HEK293 (cell line): ENCODE results near the gene HTR1B.

Experiments used
- BCL11A ChIP-seq: fragments of 450-650 bp; formaldehyde crosslinking; IDR thresholded peaks from 2 replicates; pipeline ENCODE4 v1.5.1; 2016; ENCODE audit warnings: low read depth, missing biosample characterization, missing genetic modification characterization
- BCL11B ChIP-seq: fragments of 450-650 bp; formaldehyde crosslinking; IDR thresholded peaks from 2 replicates; pipeline ENCODE4 v1.5.1; 2016; ENCODE audit warnings: low read depth, missing biosample characterization, missing genetic modification characterization
- EGR2 ChIP-seq: fragments of 450-650 bp; formaldehyde crosslinking; IDR thresholded peaks from 2 replicates; pipeline ENCODE4 v1.5.1; 2016; ENCODE audit warnings: low read depth, missing biosample characterization, missing genetic modification characterization
- GLI4 ChIP-seq: fragments of 450-650 bp; formaldehyde crosslinking; IDR thresholded peaks from 2 replicates; pipeline ENCODE4 v1.5.1; 2016; ENCODE audit warnings: missing biosample characterization, missing genetic modification characterization
- KLF9 ChIP-seq: fragments of 450-650 bp; formaldehyde crosslinking; IDR thresholded peaks from 2 replicates; pipeline ENCODE4 v1.5.1; 2016; ENCODE audit warnings: missing biosample characterization, missing genetic modification characterization, low read depth
- OVOL3 ChIP-seq: fragments of 450-650 bp; formaldehyde crosslinking; IDR thresholded peaks from 2 replicates; pipeline ENCODE4 v1.5.1; 2016; ENCODE audit warnings: missing biosample characterization, missing genetic modification characterization
- PRDM10 ChIP-seq: fragments of 450-650 bp; formaldehyde crosslinking; IDR thresholded peaks from 2 replicates; pipeline ENCODE4 v1.5.1; 2016; ENCODE audit warnings: missing biosample characterization, missing genetic modification characterization
- RBAK ChIP-seq: fragments of 450-650 bp; formaldehyde crosslinking; IDR thresholded peaks from 2 replicates; pipeline ENCODE4 v1.5.1; 2016; ENCODE audit warnings: missing biosample characterization, missing genetic modification characterization
- REPIN1 ChIP-seq: fragments of 450-650 bp; formaldehyde crosslinking; IDR thresholded peaks from 2 replicates; pipeline ENCODE4 v1.5.1; 2017; ENCODE audit warnings: missing biosample characterization, missing genetic modification characterization, low read depth
- TRIM28 ChIP-seq: IDR thresholded peaks from 2 replicates; pipeline ENCODE4 v1.6.1; 2011; ENCODE audit warnings: low read length, control low read depth, borderline replicate concordance
- ZBTB20 ChIP-seq: fragments of 450-650 bp; formaldehyde crosslinking; IDR thresholded peaks from 2 replicates; pipeline ENCODE4 v1.5.1; 2016; ENCODE audit warnings: missing biosample characterization, missing genetic modification characterization
- ZBTB7A ChIP-seq: fragments of 450-650 bp; formaldehyde crosslinking; IDR thresholded peaks from 2 replicates; pipeline ENCODE4 v1.5.1; 2016; ENCODE audit warnings: low read depth, missing biosample characterization, missing genetic modification characterization
- ZFP3 ChIP-seq: fragments of 450-650 bp; formaldehyde crosslinking; IDR thresholded peaks from 2 replicates; pipeline ENCODE4 v1.5.1; 2016; ENCODE audit warnings: low read depth, missing biosample characterization, missing genetic modification characterization
- ZFP69B ChIP-seq: fragments of 450-650 bp; formaldehyde crosslinking; IDR thresholded peaks from 2 replicates; pipeline ENCODE4 v1.5.1; 2016; ENCODE audit warnings: missing biosample characterization, missing genetic modification characterization
- ZIC2 ChIP-seq: fragments of 450-650 bp; formaldehyde crosslinking; IDR thresholded peaks from 2 replicates; pipeline ENCODE4 v1.5.1; 2016; ENCODE audit warnings: missing biosample characterization, missing genetic modification characterization
- ZNF114 ChIP-seq: fragments of 450-650 bp; formaldehyde crosslinking; IDR thresholded peaks from 2 replicates; pipeline ENCODE4 v1.5.0; 2017; ENCODE audit warnings: missing biosample characterization, missing genetic modification characterization
- ZNF16 ChIP-seq: fragments of 450-650 bp; formaldehyde crosslinking; IDR thresholded peaks from 2 replicates; pipeline ENCODE4 v1.5.1; 2016; ENCODE audit warnings: low read depth, missing biosample characterization, missing genetic modification characterization
- ZNF184 ChIP-seq: fragments of 450-650 bp; IDR thresholded peaks from 2 replicates; pipeline ENCODE4 v1.5.1; 2018; ENCODE audit warnings: missing biosample characterization, mild to moderate bottlenecking, missing genetic modification characterization
- ZNF19 ChIP-seq: fragments of 450-650 bp; formaldehyde crosslinking; IDR thresholded peaks from 2 replicates; pipeline ENCODE4; 2016; ENCODE audit warnings: missing biosample characterization, missing genetic modification characterization, low read depth
- ZNF2 ChIP-seq: fragments of 450-650 bp; formaldehyde crosslinking; IDR thresholded peaks from 2 replicates; pipeline ENCODE4 v1.5.1; 2016; ENCODE audit warnings: missing biosample characterization, missing genetic modification characterization
- ZNF202 ChIP-seq: fragments of 450-650 bp; formaldehyde crosslinking; IDR thresholded peaks from 2 replicates; pipeline ENCODE4 v1.5.1; 2016; ENCODE audit warnings: missing biosample characterization, missing genetic modification characterization, borderline replicate concordance
- ZNF221 ChIP-seq: fragments of 450-650 bp; formaldehyde crosslinking; IDR thresholded peaks from 2 replicates; pipeline ENCODE4 v1.5.1; 2017; ENCODE audit warnings: missing biosample characterization, missing genetic modification characterization, borderline replicate concordance
- ZNF280C ChIP-seq: fragments of 450-650 bp; formaldehyde crosslinking; IDR thresholded peaks from 2 replicates; pipeline ENCODE4 v1.5.1; 2016; ENCODE audit warnings: missing biosample characterization, missing genetic modification characterization
- ZNF302 ChIP-seq: fragments of 450-650 bp; formaldehyde crosslinking; IDR thresholded peaks from 2 replicates; pipeline ENCODE4 v1.5.1; 2016; ENCODE audit warnings: missing biosample characterization, missing genetic modification characterization, low read depth
- ZNF324 ChIP-seq: fragments of 450-650 bp; formaldehyde crosslinking; IDR thresholded peaks from 2 replicates; pipeline ENCODE4 v1.5.1; 2016; ENCODE audit warnings: missing biosample characterization, missing genetic modification characterization
- ZNF37A ChIP-seq: fragments of 450-650 bp; IDR thresholded peaks from 2 replicates; pipeline ENCODE4 v1.5.1; 2018; ENCODE audit warnings: missing biosample characterization, missing genetic modification characterization
- ZNF521 ChIP-seq: fragments of 450-650 bp; formaldehyde crosslinking; IDR thresholded peaks from 2 replicates; pipeline ENCODE4 v1.5.1; 2017; ENCODE audit warnings: missing biosample characterization, mild to moderate bottlenecking, missing genetic modification characterization
- ZNF585B ChIP-seq: fragments of 450-650 bp; formaldehyde crosslinking; IDR thresholded peaks from 2 replicates; pipeline ENCODE4 v1.5.1; 2016; ENCODE audit warnings: missing biosample characterization, missing genetic modification characterization
- ZNF654 ChIP-seq: fragments of 450-650 bp; formaldehyde crosslinking; IDR thresholded peaks from 2 replicates; pipeline ENCODE4 v1.5.1; 2016; ENCODE audit warnings: low read depth, missing biosample characterization, missing genetic modification characterization
- ZNF677 ChIP-seq: fragments of 450-650 bp; IDR thresholded peaks from 2 replicates; pipeline ENCODE4 v1.5.0; 2018; ENCODE audit warnings: missing biosample characterization, mild to moderate bottlenecking, missing genetic modification characterization, moderate library complexity
- ZNF747 ChIP-seq: fragments of 450-650 bp; formaldehyde crosslinking; IDR thresholded peaks from 2 replicates; pipeline ENCODE4 v1.5.1; 2016; ENCODE audit warnings: missing biosample characterization, missing genetic modification characterization
- ZNF776 ChIP-seq: fragments of 450-650 bp; formaldehyde crosslinking; IDR thresholded peaks from 2 replicates; pipeline ENCODE4 v1.5.0; 2017; ENCODE audit warnings: missing biosample characterization, missing genetic modification characterization, borderline replicate concordance
- ZNF843 ChIP-seq: fragments of 450-650 bp; formaldehyde crosslinking; IDR thresholded peaks from 2 replicates; pipeline ENCODE4 v1.5.1; 2016; ENCODE audit warnings: missing biosample characterization, missing genetic modification characterization
- TF ChIP-seq, protein P1 (sequence below): fragments of 450-650 bp; formaldehyde crosslinking; IDR thresholded peaks from 2 replicates; pipeline ENCODE4 v1.5.1; 2016; ENCODE audit warnings: missing biosample characterization, missing genetic modification characterization, low read depth

HTR1B gene

GRCh38 chr6:77462359-77463307 is 658 bp downstream of the HTR1B start (continued):
- no peak for TF ChIP-seq RBAK (tag by site-specific recombination)
- no peak for TF ChIP-seq ZNF202 (tag by site-specific recombination)
- TF ChIP-seq ZNF221 (tag by site-specific recombination), result no peak
- TF ChIP-seq EGR2 (tag by site-specific recombination), result no peak
- TF ChIP-seq ZNF280C (tag by site-specific recombination), result no peak
- TF ChIP-seq ZFP3 (tag by site-specific recombination), result no peak
- TF ChIP-seq ZNF843 (tag by site-specific recombination), result no peak
- no peak for TF ChIP-seq ZNF19
- TF ChIP-seq BCL11B (tag by site-specific recombination), result no peak
- no peak for TF ChIP-seq ZNF37A (tag by site-specific recombination)
- TF ChIP-seq REPIN1, result no peak
- no peak for TF ChIP-seq ZNF302 (tag by site-specific recombination)
- TF ChIP-seq ZNF16 (tag by site-specific recombination), result no peak
- no peak for TF ChIP-seq ZNF114 (tag by site-specific recombination)
- no peak for TF ChIP-seq PRDM10
- TF ChIP-seq ZNF747, result no peak
- TF ChIP-seq ZNF677 (tag by site-specific recombination), result no peak
- no peak for TF ChIP-seq TRIM28
- no peak for TF ChIP-seq ZNF2 (tag by site-specific recombination)
- TF ChIP-seq ZNF654 (tag by site-specific recombination), result peak; percentile 38
- TF ChIP-seq GLI4, result no peak
- TF ChIP-seq ZBTB7A, result no peak
- TF ChIP-seq ZIC2, result no peak
- TF ChIP-seq ZNF184 (tag by site-specific recombination), result no peak
- no peak for TF ChIP-seq ZNF585B
- TF ChIP-seq ZBTB20 (tag by site-specific recombination), result peak; percentile 31; the same call in 1 of the 2 replicates
- TF ChIP-seq, protein P1, sequence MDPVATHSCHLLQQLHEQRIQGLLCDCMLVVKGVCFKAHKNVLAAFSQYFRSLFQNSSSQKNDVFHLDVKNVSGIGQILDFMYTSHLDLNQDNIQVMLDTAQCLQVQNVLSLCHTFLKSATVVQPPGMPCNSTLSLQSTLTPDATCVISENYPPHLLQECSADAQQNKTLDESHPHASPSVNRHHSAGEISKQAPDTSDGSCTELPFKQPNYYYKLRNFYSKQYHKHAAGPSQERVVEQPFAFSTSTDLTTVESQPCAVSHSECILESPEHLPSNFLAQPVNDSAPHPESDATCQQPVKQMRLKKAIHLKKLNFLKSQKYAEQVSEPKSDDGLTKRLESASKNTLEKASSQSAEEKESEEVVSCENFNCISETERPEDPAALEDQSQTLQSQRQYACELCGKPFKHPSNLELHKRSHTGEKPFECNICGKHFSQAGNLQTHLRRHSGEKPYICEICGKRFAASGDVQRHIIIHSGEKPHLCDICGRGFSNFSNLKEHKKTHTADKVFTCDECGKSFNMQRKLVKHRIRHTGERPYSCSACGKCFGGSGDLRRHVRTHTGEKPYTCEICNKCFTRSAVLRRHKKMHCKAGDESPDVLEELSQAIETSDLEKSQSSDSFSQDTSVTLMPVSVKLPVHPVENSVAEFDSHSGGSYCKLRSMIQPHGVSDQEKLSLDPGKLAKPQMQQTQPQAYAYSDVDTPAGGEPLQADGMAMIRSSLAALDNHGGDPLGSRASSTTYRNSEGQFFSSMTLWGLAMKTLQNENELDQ, result no peak
- no peak for TF ChIP-seq OVOL3 (tag by site-specific recombination)
- no peak for TF ChIP-seq ZNF521 (tag by site-specific recombination)
- TF ChIP-seq ZFP69B, result no peak
- TF ChIP-seq ZNF776 (tag by site-specific recombination), result no peak
- no peak for TF ChIP-seq KLF9 (tag by site-specific recombination)
- no peak for TF ChIP-seq BCL11A (tag by site-specific recombination)
- no peak for TF ChIP-seq ZNF324
